ENCODE results near the gene NDRG3.

DNA sequence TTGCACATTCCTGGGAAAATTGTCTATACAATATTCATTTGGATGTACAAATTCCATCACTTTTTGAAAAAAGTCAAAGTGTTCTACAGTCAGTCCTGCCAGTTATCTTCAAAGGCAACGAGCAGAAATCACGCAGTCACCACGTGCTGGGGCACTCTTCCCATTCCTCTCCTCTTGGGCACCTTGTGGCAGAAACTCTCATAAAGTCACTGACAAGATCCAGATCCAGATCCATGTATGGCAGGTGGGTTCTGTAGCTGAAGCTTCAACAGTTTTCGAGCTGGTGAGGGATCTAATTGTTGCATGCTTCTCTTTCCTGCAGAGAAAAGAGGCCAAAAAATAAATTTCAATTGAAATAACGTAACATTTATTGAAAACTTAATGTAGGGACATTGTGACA, 6.7 kb upstream of the NDRG3 start:
- TF ChIP-seq, protein P1, sequence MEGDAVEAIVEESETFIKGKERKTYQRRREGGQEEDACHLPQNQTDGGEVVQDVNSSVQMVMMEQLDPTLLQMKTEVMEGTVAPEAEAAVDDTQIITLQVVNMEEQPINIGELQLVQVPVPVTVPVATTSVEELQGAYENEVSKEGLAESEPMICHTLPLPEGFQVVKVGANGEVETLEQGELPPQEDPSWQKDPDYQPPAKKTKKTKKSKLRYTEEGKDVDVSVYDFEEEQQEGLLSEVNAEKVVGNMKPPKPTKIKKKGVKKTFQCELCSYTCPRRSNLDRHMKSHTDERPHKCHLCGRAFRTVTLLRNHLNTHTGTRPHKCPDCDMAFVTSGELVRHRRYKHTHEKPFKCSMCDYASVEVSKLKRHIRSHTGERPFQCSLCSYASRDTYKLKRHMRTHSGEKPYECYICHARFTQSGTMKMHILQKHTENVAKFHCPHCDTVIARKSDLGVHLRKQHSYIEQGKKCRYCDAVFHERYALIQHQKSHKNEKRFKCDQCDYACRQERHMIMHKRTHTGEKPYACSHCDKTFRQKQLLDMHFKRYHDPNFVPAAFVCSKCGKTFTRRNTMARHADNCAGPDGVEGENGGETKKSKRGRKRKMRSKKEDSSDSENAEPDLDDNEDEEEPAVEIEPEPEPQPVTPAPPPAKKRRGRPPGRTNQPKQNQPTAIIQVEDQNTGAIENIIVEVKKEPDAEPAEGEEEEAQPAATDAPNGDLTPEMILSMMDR (IDR thresholded peaks at IDR 0.05) = no peak
- TF ChIP-seq EP300 (IDR thresholded peaks at IDR 0.05) = no peak
